Tibial nerve (tissue), 3 donors: ENCODE results near the gene MLANA.

Source experiments
- POLR2A ChIP-seq, 2 donors: fragments of 450-650 bp; IDR thresholded peaks; one replicate each; pipeline ENCODE4 v1.6.1; 2017; ENCODE audit warnings: antibody characterized with exemption in 2 of 2, mild to moderate bottlenecking in 2 of 2, moderate library complexity in 2 of 2
- TF ChIP-seq, protein P1 (sequence below), 5 experiments: fragments of 200-600 bp in 3 of 5; fragments of 450-650 bp in 2 of 5; sonication (generic) in 3 of 5; IDR thresholded peaks; one replicate each; pipeline ENCODE4 v1.5.1; 2016 to 2019; ENCODE audit warnings: antibody characterized with exemption in 5 of 5, mild to moderate bottlenecking in 3 of 5, moderate library complexity in 2 of 5

DNA sequence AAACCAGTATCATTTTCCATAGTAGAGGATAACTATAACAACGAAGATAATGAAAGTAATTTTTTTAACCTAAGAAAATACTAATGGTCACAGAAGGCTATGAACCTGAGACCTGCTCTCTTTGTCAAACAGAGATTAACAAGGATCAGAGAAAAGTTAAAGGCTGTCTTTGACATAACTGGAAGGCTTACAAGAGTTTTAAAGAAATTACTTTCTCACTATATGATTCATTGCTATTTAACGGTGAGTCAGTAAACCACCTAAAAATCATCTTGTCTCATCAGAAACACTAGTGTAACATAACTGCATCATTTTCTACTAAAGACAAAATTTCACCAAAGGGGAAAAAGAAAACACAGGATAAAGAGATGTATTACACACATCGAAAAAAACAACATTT lies 19.3 kb downstream of the MLANA start:
- TF ChIP-seq POLR2A (IDR thresholded peaks at IDR 0.05) = no peak
- TF ChIP-seq, protein P1, sequence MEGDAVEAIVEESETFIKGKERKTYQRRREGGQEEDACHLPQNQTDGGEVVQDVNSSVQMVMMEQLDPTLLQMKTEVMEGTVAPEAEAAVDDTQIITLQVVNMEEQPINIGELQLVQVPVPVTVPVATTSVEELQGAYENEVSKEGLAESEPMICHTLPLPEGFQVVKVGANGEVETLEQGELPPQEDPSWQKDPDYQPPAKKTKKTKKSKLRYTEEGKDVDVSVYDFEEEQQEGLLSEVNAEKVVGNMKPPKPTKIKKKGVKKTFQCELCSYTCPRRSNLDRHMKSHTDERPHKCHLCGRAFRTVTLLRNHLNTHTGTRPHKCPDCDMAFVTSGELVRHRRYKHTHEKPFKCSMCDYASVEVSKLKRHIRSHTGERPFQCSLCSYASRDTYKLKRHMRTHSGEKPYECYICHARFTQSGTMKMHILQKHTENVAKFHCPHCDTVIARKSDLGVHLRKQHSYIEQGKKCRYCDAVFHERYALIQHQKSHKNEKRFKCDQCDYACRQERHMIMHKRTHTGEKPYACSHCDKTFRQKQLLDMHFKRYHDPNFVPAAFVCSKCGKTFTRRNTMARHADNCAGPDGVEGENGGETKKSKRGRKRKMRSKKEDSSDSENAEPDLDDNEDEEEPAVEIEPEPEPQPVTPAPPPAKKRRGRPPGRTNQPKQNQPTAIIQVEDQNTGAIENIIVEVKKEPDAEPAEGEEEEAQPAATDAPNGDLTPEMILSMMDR (IDR thresholded peaks at IDR 0.05) = no peak
